Measurements from ENCODE around the gene MYZAP. TPM values are rescaled to one million over a fixed set of nuclear protein-coding genes. Genes with fewer than 3 reads are reported as not detected.

The MYZAP gene
- total and polyA plus RNA-seq, 2 of the 8 experiments (the other 6 are each of a cell fraction or from before 2014, with no cell fraction given): 0.41 to 0.65 TPM

- TF ChIP-seq ATF3 (IDR thresholded peaks at IDR 0.05; ENCODE audit: insufficient read depth, low read depth, low read length) (no peak), CBX8 (IDR thresholded peaks at IDR 0.05; ENCODE audit: borderline replicate concordance, low read depth, low read length) (no peak), CEBPB (IDR thresholded peaks at IDR 0.05; ENCODE audit: low read depth, low read length) (no peak), TEAD4 (IDR thresholded peaks at IDR 0.05; ENCODE audit: low read depth, low read length) (no peak)
Measured at GRCh38 chr15:57732526-57733331, 141.0 kb downstream of the MYZAP start (continued).

All from H1 (cell line).